WERI-Rb-1 (cell line): ENCODE data around the gene ADIPOR2.
A peak's percentile ranks its signal among the peaks of the same experiment; 100 is the strongest.
"Not testable (repeated sequence)": the region's sequence is repeated elsewhere in the genome, so short reads cannot be mapped to it uniquely, and the experiment has no call there.

Experiments
- DNase-seq: peaks from one replicate; pipeline ENCODE4 v3.0.0-alpha.2; 2020
- H3K27ac ChIP-seq: fragments of 250-450 bp; sonication (Bioruptor Pico); 2 replicates; pipeline ENCODE4 v1.5.1; 2020; ENCODE audit warnings: mild to moderate bottlenecking, moderate library complexity
- H3K27me3 ChIP-seq: fragments of 250-450 bp; sonication (Bioruptor Pico); 2 replicates; pipeline ENCODE4 v1.5.1; 2021; ENCODE audit warnings: mild to moderate bottlenecking, low read depth, moderate library complexity; ENCODE audit not compliant: insufficient read depth, severe bottlenecking
- H3K36me3 ChIP-seq: fragments of 250-450 bp; sonication (Bioruptor Pico); 2 replicates; pipeline ENCODE4 v1.5.1; 2020; ENCODE audit warnings: mild to moderate bottlenecking, moderate library complexity
- H3K4me3 ChIP-seq: 2 replicates; pipeline ENCODE4 v1.5.1; 2011; ENCODE audit warnings: low read depth, mild to moderate bottlenecking, control low read depth, low read length
- H3K9me3 ChIP-seq: fragments of 250-450 bp; sonication (Bioruptor Pico); 2 replicates; pipeline ENCODE4 v1.5.1; 2021; ENCODE audit warnings: mild to moderate bottlenecking, moderate library complexity; ENCODE audit not compliant: severe bottlenecking
- CTCF ChIP-seq: IDR thresholded peaks from 2 replicates; pipeline ENCODE4 v1.5.1; 2011; ENCODE audit warnings: low read depth, mild to moderate bottlenecking, control low read depth, inconsistent platforms, low read length

Gene ADIPOR2

GRCh38 chr12:1712852-1713251 lies 22.0 kb downstream of the ADIPOR2 start:
- not testable (repeated sequence) for H3K4me3 ChIP-seq, H3K27me3 ChIP-seq, H3K36me3 ChIP-seq, DNase-seq, H3K27ac ChIP-seq
- peaks cover 17% of the 10 kb centered on the region for H3K9me3 ChIP-seq

- H3K36me3 ChIP-seq, H3K27me3 ChIP-seq, H3K4me3 ChIP-seq: not testable (repeated sequence)
- Histone ChIP-seq H3K9me3 (peaks cover 17% of the 10 kb centered on the region), H3K27ac (peak overlapping the region; percentile 47)
- DNase-seq, result peak; percentile 74
Measured at GRCh38 chr12:1713783-1714348, 23.0 kb downstream of the ADIPOR2 start.

- not testable (repeated sequence) for H3K4me3 ChIP-seq, DNase-seq, H3K27me3 ChIP-seq, H3K27ac ChIP-seq
- Histone ChIP-seq H3K9me3 (peaks cover 17% of the 10 kb centered on the region), H3K36me3 (peaks cover 12% of the 10 kb centered on the region)
Measured at GRCh38 chr12:1715459-1715858, 24.6 kb downstream of the ADIPOR2 start.

DNA sequence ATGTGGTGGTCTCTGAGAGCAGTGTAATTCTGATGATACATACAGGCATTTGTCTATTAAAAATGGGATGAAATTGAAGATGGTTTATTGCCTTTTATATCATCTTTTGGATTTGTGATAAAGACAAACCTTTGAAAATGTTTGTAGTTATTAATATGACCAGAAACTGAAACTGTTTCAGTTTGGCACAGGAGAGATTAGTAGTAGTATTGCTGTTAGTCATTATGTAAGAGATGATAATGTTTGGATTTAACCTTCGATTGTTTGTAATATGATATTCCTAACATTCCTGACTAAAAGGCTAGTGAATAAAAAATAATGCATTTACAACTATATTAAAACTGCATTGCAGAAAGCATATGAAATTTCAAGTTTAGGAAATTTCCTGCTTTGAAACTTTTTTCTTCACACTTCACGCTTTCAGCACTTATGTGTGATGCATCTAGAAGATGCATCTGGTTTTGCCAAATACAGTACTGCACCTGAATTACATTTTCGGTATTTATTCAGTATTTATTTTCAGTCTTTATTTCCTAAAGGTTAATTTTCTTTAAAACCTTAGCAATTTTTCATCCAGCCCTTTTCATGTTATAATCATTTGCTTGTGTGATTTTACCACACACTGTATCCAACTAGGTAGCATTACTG lies 25.5 kb downstream of the ADIPOR2 start:
- Histone ChIP-seq H3K36me3 (peaks cover 12% of the 10 kb centered on the region), H3K9me3 (peaks cover 17% of the 10 kb centered on the region), H3K4me3 (no peak overlapping the region), H3K27ac (no peak overlapping the region), H3K27me3 (no peaks in the 10 kb centered on the region)
- DNase-seq, result no peak
- TF ChIP-seq CTCF, result no peak

DNA sequence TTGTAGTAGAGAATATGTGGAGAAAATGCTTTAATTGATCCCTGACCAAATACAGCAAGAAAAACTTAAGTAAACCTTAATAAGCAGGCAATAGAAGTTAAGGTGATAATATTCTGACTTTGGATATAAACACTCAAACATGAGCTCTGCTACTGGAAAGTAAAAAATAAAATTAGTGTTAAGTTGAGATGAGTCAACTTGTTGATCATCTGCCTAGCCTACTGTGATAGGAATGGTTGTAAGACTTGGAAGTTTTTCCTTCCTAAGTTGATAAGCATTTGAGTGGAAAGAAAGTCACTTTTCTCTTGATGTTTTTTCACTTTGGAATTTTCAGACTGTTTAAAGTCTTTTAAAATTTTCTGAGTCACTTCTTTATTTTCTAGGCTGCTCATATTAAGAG lies 26.0 kb downstream of the ADIPOR2 start:
- Histone ChIP-seq H3K4me3 (no peak overlapping the region), H3K36me3 (peaks cover 12% of the 10 kb centered on the region), H3K9me3 (peaks cover 17% of the 10 kb centered on the region), H3K27me3 (no peaks in the 10 kb centered on the region), H3K27ac (no peak overlapping the region)
- no peak for TF ChIP-seq CTCF
- no peak for DNase-seq

DNA sequence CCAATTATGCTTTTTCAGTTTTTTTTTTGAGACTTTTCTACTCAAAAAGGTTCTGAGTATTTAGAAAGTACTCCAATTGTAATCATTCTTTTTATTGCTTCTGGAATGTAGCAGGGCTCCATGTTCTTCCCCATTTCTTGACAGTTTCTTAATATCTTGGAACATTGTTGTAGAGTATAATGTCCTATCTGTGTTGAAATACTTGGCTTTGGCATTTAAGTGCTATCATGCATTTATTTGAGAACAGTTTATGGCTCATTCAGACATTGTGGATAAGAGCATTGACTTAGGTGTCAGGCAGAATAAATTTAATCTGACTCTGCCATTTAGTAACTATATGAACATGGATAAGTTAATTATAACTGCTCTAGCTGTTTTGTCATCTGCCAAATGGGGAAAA lies 28.3 kb downstream of the ADIPOR2 start:
- DNase-seq, result no peak
- Histone ChIP-seq H3K36me3 (peaks cover 13% of the 10 kb centered on the region), H3K4me3 (no peak overlapping the region), H3K9me3 (peaks cover 13% of the 10 kb centered on the region), H3K27ac (no peak overlapping the region), H3K27me3 (no peaks in the 10 kb centered on the region)
- no peak for TF ChIP-seq CTCF

- Histone ChIP-seq H3K4me3 (no peak overlapping the region), H3K27me3 (no peaks in the 10 kb centered on the region), H3K9me3 (peaks cover 3% of the 10 kb centered on the region), H3K36me3 (peaks cover 7% of the 10 kb centered on the region; the same call in 1 of the 2 replicates), H3K27ac (no peak overlapping the region)
- no peak for DNase-seq
- no peak for TF ChIP-seq CTCF
Measured at GRCh38 chr12:1720494-1720893, 29.6 kb downstream of the ADIPOR2 start.
